SH-SY5Y (cell line): ENCODE data around the gene SND1.

Experiments used
- GATA2 ChIP-seq: IDR thresholded peaks from 2 replicates; pipeline ENCODE4 v1.6.1; 2011; ENCODE audit warnings: mild to moderate bottlenecking, low read depth, low read length
- GATA3 ChIP-seq: IDR thresholded peaks from 2 replicates; pipeline ENCODE4 v1.6.1; 2011; ENCODE audit warnings: low read depth, mild to moderate bottlenecking, low read length, moderate library complexity

DNA sequence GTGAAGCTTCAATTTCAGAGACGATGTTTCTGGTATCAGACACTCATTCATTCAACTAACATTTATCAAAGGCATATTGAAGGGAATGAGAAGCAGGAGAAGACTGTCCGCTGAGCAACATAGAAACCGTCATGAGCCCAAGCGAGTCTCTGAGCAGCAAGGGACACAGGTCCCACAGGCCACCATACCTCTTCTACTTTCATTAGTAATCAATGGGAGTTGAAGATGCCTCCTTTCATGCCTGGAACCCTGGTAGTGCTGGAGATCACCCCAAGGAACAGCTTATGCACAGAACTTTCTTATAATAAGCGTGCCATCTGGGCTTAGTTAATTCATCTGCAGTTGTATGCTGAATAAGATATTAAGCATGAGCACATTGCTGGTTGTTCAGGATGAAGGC, 35.3 kb upstream of the SND1 start:
- TF ChIP-seq GATA2 (no peak), GATA3 (no peak)
